Stimulated activated naive B cell treated with anti-CD40 and anti-IgM and Interleukin-4, amounts not matched to agents 10 μg/mL and 1 μg/mL and 100 μg/mL, for 72 hours (primary cell): ENCODE measurements around the gene OSBPL7.

Experiments used
- ATAC-seq, 2 donors: fragments of 150-1000 bp; cut with Tn5 transposase; replicated peaks; 2 replicates each; pipeline ENCODE4 v1.10.0; 2021; ENCODE audit warnings: moderate library complexity in 1 of 2
- DNase-seq: peaks from one replicate; pipeline ENCODE4 v3.0.0; 2021
- H3K27ac Mint-ChIP-seq: one replicate; pipeline ENCODE4 v1.8.0; 2022; ENCODE audit warnings: mild to moderate bottlenecking, mixed read lengths
- H3K27me3 Mint-ChIP-seq, 2 donors: one replicate each; pipeline ENCODE4 v1.8.0; 2022; ENCODE audit warnings: mixed read lengths in 2 of 2
- H3K36me3 Mint-ChIP-seq, 2 donors: one replicate each; pipeline ENCODE4 v1.8.0; 2022; ENCODE audit warnings: mixed read lengths in 2 of 2, mild to moderate bottlenecking in 1 of 2
- H3K4me1 Mint-ChIP-seq, 2 donors: one replicate each; pipeline ENCODE4 v1.8.0; 2022; ENCODE audit warnings: mixed read lengths in 2 of 2, mild to moderate bottlenecking in 1 of 2
- H3K4me3 Mint-ChIP-seq, 2 donors: one replicate each; pipeline ENCODE4 v1.8.0; 2022; ENCODE audit warnings: mild to moderate bottlenecking in 2 of 2, mixed read lengths in 2 of 2, moderate library complexity in 1 of 2
- H3K9me3 Mint-ChIP-seq, 2 donors: one replicate each; pipeline ENCODE4 v1.8.0; 2022; ENCODE audit warnings: mixed read lengths in 2 of 2, mild to moderate bottlenecking in 1 of 2

The OSBPL7 gene

GRCh38 chr17:47823519-47823918, 1.9 kb upstream of the OSBPL7 start:
- H3K27ac Mint-ChIP-seq: no peak overlapping the region

GRCh38 chr17:47822785-47823184, 1.2 kb upstream of the OSBPL7 start:
- Mint-ChIP-seq H3K36me3 (peaks cover 30 to 32% of the 10 kb centered on the region in 2 donors), H3K27ac (peak overlapping the region; percentile 4), H3K9me3 (no peaks in the 10 kb centered on the region), H3K27me3 (no peaks in the 10 kb centered on the region), H3K4me3 (peak overlapping the region in 1 of 2 donors; percentile 96), H3K4me1 (peaks cover 26 to 39% of the 10 kb centered on the region in 2 donors)
- DNase-seq: no peak
- no peak for ATAC-seq

More at GRCh38 chr17:47823519-47823918, 1.9 kb upstream of the OSBPL7 start:
- peaks cover 27 to 39% of the 10 kb centered on the region in 2 donors for H3K4me1 Mint-ChIP-seq
- no peaks in the 10 kb centered on the region for H3K27me3 Mint-ChIP-seq
- peaks cover 33 to 37% of the 10 kb centered on the region in 2 donors for H3K36me3 Mint-ChIP-seq
- ATAC-seq (no peak), DNase-seq (no peak)
- H3K9me3 Mint-ChIP-seq: no peaks in the 10 kb centered on the region
- H3K4me3 Mint-ChIP-seq: no peak overlapping the region

- ATAC-seq (peak in 1 of 2 donors; percentile 0), DNase-seq (no peak)
- H3K36me3 Mint-ChIP-seq: peaks cover 31 to 40% of the 10 kb centered on the region in 2 donors
- no peaks in the 10 kb centered on the region for H3K9me3 Mint-ChIP-seq
- no peaks in the 10 kb centered on the region for H3K27me3 Mint-ChIP-seq
- H3K27ac Mint-ChIP-seq: peak overlapping the region; percentile 94
- peaks cover 26 to 39% of the 10 kb centered on the region in 2 donors for H3K4me1 Mint-ChIP-seq
- peak overlapping the region; percentile 96 to 99 for H3K4me3 Mint-ChIP-seq
Measured at GRCh38 chr17:47821031-47821423, 567 bp downstream of the OSBPL7 start.

GRCh38 chr17:47820033-47820789, 1.4 kb downstream of the OSBPL7 start:
- H3K36me3 Mint-ChIP-seq: peaks cover 33 to 42% of the 10 kb centered on the region in 2 donors

GRCh38 chr17:47819475-47819874, 2.1 kb downstream of the OSBPL7 start:
- H3K27me3 Mint-ChIP-seq: no peaks in the 10 kb centered on the region
- no peak overlapping the region for H3K27ac Mint-ChIP-seq
- H3K9me3 Mint-ChIP-seq: no peaks in the 10 kb centered on the region
- peaks cover 24 to 37% of the 10 kb centered on the region in 2 donors for H3K4me1 Mint-ChIP-seq
- H3K36me3 Mint-ChIP-seq: peaks cover 36 to 46% of the 10 kb centered on the region in 2 donors
- no peak overlapping the region for H3K4me3 Mint-ChIP-seq
- ATAC-seq (no peak), DNase-seq (no peak)

More at GRCh38 chr17:47820033-47820789, 1.4 kb downstream of the OSBPL7 start:
- ATAC-seq (no peak), DNase-seq (no peak)
- Mint-ChIP-seq H3K4me3 (peak overlapping the region; percentile 96 to 99), H3K27ac (no peak overlapping the region), H3K9me3 (no peaks in the 10 kb centered on the region), H3K27me3 (no peaks in the 10 kb centered on the region), H3K4me1 (peaks cover 24 to 39% of the 10 kb centered on the region in 2 donors)

GRCh38 chr17:47818002-47818695, 3.4 kb downstream of the OSBPL7 start:
- no peak overlapping the region for H3K27ac Mint-ChIP-seq
- H3K27me3 Mint-ChIP-seq: no peaks in the 10 kb centered on the region
- H3K4me1 Mint-ChIP-seq: peaks cover 23 to 33% of the 10 kb centered on the region in 2 donors
- no peak for ATAC-seq
- peaks cover 36 to 43% of the 10 kb centered on the region in 2 donors for H3K36me3 Mint-ChIP-seq
- DNase-seq: no peak
- H3K9me3 Mint-ChIP-seq: no peaks in the 10 kb centered on the region
- no peak overlapping the region for H3K4me3 Mint-ChIP-seq

GRCh38 chr17:47816947-47817346, 4.6 kb downstream of the OSBPL7 start:
- H3K27me3 Mint-ChIP-seq: no peaks in the 10 kb centered on the region
- no peak overlapping the region for H3K4me3 Mint-ChIP-seq
- H3K36me3 Mint-ChIP-seq: peaks cover 47 to 53% of the 10 kb centered on the region in 2 donors
- ATAC-seq (no peak), DNase-seq (no peak)
- no peaks in the 10 kb centered on the region for H3K9me3 Mint-ChIP-seq
- H3K4me1 Mint-ChIP-seq: peaks cover 17 to 28% of the 10 kb centered on the region in 2 donors
- no peak overlapping the region for H3K27ac Mint-ChIP-seq

GRCh38 chr17:47816111-47816735, 5.4 kb downstream of the OSBPL7 start:
- no peak for DNase-seq
- ATAC-seq: no peak
- peaks cover 50 to 57% of the 10 kb centered on the region in 2 donors for H3K36me3 Mint-ChIP-seq

GRCh38 chr17:47815106-47815918, 6.3 kb downstream of the OSBPL7 start:
- no peak for DNase-seq
- no peak for ATAC-seq
- Mint-ChIP-seq H3K27ac (no peak overlapping the region), H3K27me3 (no peaks in the 10 kb centered on the region), H3K4me1 (peaks cover 7 to 17% of the 10 kb centered on the region in 2 donors), H3K9me3 (no peaks in the 10 kb centered on the region), H3K36me3 (peaks cover 58 to 66% of the 10 kb centered on the region in 2 donors), H3K4me3 (no peak overlapping the region)

More at GRCh38 chr17:47816111-47816735, 5.4 kb downstream of the OSBPL7 start:
- H3K9me3 Mint-ChIP-seq: no peaks in the 10 kb centered on the region
- H3K4me3 Mint-ChIP-seq: no peak overlapping the region
- peaks cover 13 to 21% of the 10 kb centered on the region in 2 donors for H3K4me1 Mint-ChIP-seq
- no peaks in the 10 kb centered on the region for H3K27me3 Mint-ChIP-seq
- H3K27ac Mint-ChIP-seq: no peak overlapping the region

- DNase-seq: no peak
- H3K27me3 Mint-ChIP-seq: no peaks in the 10 kb centered on the region
- H3K36me3 Mint-ChIP-seq: peaks cover 54 to 82% of the 10 kb centered on the region in 2 donors
- no peak overlapping the region for H3K4me3 Mint-ChIP-seq
- no peak overlapping the region for H3K27ac Mint-ChIP-seq
- ATAC-seq: no peak
- no peaks in the 10 kb centered on the region for H3K9me3 Mint-ChIP-seq
- peaks cover 4 to 12% of the 10 kb centered on the region in 2 donors for H3K4me1 Mint-ChIP-seq
Measured at GRCh38 chr17:47813512-47814031, 8.0 kb downstream of the OSBPL7 start.

GRCh38 chr17:47813077-47813476, 8.5 kb downstream of the OSBPL7 start:
- ATAC-seq (no peak), DNase-seq (no peak)
- H3K27me3 Mint-ChIP-seq: no peaks in the 10 kb centered on the region
- no peaks in the 10 kb centered on the region for H3K9me3 Mint-ChIP-seq
- peaks cover 4 to 12% of the 10 kb centered on the region in 2 donors for H3K4me1 Mint-ChIP-seq
- no peak overlapping the region for H3K27ac Mint-ChIP-seq
- peaks cover 59 to 87% of the 10 kb centered on the region in 2 donors for H3K36me3 Mint-ChIP-seq
- no peak overlapping the region for H3K4me3 Mint-ChIP-seq

GRCh38 chr17:47812146-47812920, 9.3 kb downstream of the OSBPL7 start:
- DNase-seq (no peak), ATAC-seq (no peak)
- no peaks in the 10 kb centered on the region for H3K9me3 Mint-ChIP-seq
- H3K27me3 Mint-ChIP-seq: no peaks in the 10 kb centered on the region
- H3K36me3 Mint-ChIP-seq: peaks cover 60 to 87% of the 10 kb centered on the region in 2 donors
- no peak overlapping the region for H3K27ac Mint-ChIP-seq
- H3K4me1 Mint-ChIP-seq: peaks cover 4 to 12% of the 10 kb centered on the region in 2 donors
- H3K4me3 Mint-ChIP-seq: no peak overlapping the region

GRCh38 chr17:47811709-47812108, 9.9 kb downstream of the OSBPL7 start:
- no peak overlapping the region for H3K4me3 Mint-ChIP-seq
- H3K27me3 Mint-ChIP-seq: no peaks in the 10 kb centered on the region
- peaks cover 4 to 12% of the 10 kb centered on the region in 2 donors for H3K4me1 Mint-ChIP-seq
- ATAC-seq (no peak), DNase-seq (no peak)
- peaks cover 65 to 87% of the 10 kb centered on the region in 2 donors for H3K36me3 Mint-ChIP-seq
- peak overlapping the region; percentile 38 for H3K27ac Mint-ChIP-seq
- H3K9me3 Mint-ChIP-seq: no peaks in the 10 kb centered on the region
